H9 (cell line): Measurements from ENCODE around the gene URB1. TPM values are rescaled to one million over a fixed set of nuclear protein-coding genes. Genes with fewer than 3 reads are reported as not detected.

Source experiments
- DNase-seq: peaks from one replicate; pipeline ENCODE4 v3.0.0-alpha.2; 2017
- H2AFZ ChIP-seq: one replicate; pipeline ENCODE4 v1.6.1; 2013; ENCODE audit warnings: mild to moderate bottlenecking, low read length, control low read depth, moderate library complexity
- H2AK5ac ChIP-seq: 2 replicates; pipeline ENCODE4 v1.6.1; 2013; ENCODE audit warnings: low read length, control low read depth, mixed read lengths; ENCODE audit not compliant: insufficient read length
- H2BK120ac ChIP-seq: one replicate; pipeline ENCODE4 v1.6.1; 2013; ENCODE audit warnings: low read depth, mild to moderate bottlenecking, low read length, control low read depth, inconsistent platforms; ENCODE audit not compliant: poor library complexity, severe bottlenecking
- H2BK12ac ChIP-seq: 2 replicates; pipeline ENCODE4 v1.6.1; 2013; ENCODE audit warnings: low read length, control low read depth, mixed read lengths, low read depth; ENCODE audit not compliant: insufficient read length
- H2BK15ac ChIP-seq: 2 replicates; pipeline ENCODE4 v1.6.1; 2013; ENCODE audit warnings: low read depth, low read length, control low read depth
- H2BK20ac ChIP-seq: one replicate; pipeline ENCODE4 v1.6.1; 2013; ENCODE audit warnings: low read depth, mild to moderate bottlenecking, low read length, control low read depth, inconsistent platforms; ENCODE audit not compliant: poor library complexity, severe bottlenecking
- H2BK5ac ChIP-seq: 2 replicates; pipeline ENCODE4 v1.6.1; 2013; ENCODE audit warnings: low read length, control low read depth, mixed read lengths; ENCODE audit not compliant: insufficient read length
- H3K14ac ChIP-seq: 2 replicates; pipeline ENCODE4 v1.6.1; 2013; ENCODE audit warnings: low read length, control low read depth; ENCODE audit not compliant: insufficient read depth
- H3K18ac ChIP-seq: 2 replicates; pipeline ENCODE4 v1.6.1; 2013; ENCODE audit warnings: low read depth, mild to moderate bottlenecking, mixed read lengths, low read length, control low read depth; ENCODE audit not compliant: insufficient read length
- H3K23ac ChIP-seq: 2 replicates; pipeline ENCODE4 v1.6.1; 2013; ENCODE audit warnings: low read length, control low read depth, mixed read lengths, low read depth; ENCODE audit not compliant: insufficient read length
- H3K23me2 ChIP-seq: 2 replicates; pipeline ENCODE4 v1.6.1; 2013; ENCODE audit warnings: low read depth, mild to moderate bottlenecking, mixed read lengths, low read length, control low read depth; ENCODE audit not compliant: insufficient read length, poor library complexity, severe bottlenecking
- H3K27ac ChIP-seq: 2 replicates; pipeline ENCODE4 v1.5.1; 2013; ENCODE audit warnings: low read length, control low read depth, mixed read lengths, low read depth; ENCODE audit not compliant: insufficient read length
- H3K27me3 ChIP-seq: 2 replicates; pipeline ENCODE4 v1.6.1; 2013; ENCODE audit warnings: low read length, control low read depth, inconsistent platforms; ENCODE audit not compliant: insufficient read depth
- H3K4ac ChIP-seq: 2 replicates; pipeline ENCODE4 v1.6.1; 2013; ENCODE audit warnings: low read depth, mild to moderate bottlenecking, control low read depth, inconsistent platforms, low read length, moderate library complexity
- H3K4me1 ChIP-seq: 2 replicates; pipeline ENCODE4 v1.6.1; 2013; ENCODE audit warnings: low read length, control low read depth, inconsistent platforms; ENCODE audit not compliant: insufficient read depth
- H3K4me2 ChIP-seq: 2 replicates; pipeline ENCODE4 v1.6.1; 2013; ENCODE audit warnings: low read length, control low read depth, mixed read lengths; ENCODE audit not compliant: insufficient read length, insufficient read depth
- H3K56ac ChIP-seq: 2 replicates; pipeline ENCODE4 v1.6.1; 2013; ENCODE audit warnings: low read depth, mild to moderate bottlenecking, mixed read lengths, low read length, control low read depth; ENCODE audit not compliant: insufficient read length
- H3K79me1 ChIP-seq: 2 replicates; pipeline ENCODE4 v1.6.1; 2013; ENCODE audit warnings: low read depth, mild to moderate bottlenecking, moderate library complexity, low read length, control low read depth, inconsistent platforms; ENCODE audit not compliant: insufficient read depth, poor library complexity, severe bottlenecking
- H3K79me2 ChIP-seq: 2 replicates; pipeline ENCODE4 v1.6.1; 2013; ENCODE audit warnings: low read length, control low read depth, inconsistent platforms; ENCODE audit not compliant: insufficient read depth
- H3K9ac ChIP-seq: 2 replicates; pipeline ENCODE4 v1.6.1; 2013; ENCODE audit warnings: low read length, control low read depth, mixed read lengths; ENCODE audit not compliant: insufficient read length; ENCODE audit errors: extremely low read depth
- H3K9me3 ChIP-seq: one replicate; pipeline ENCODE4 v1.6.1; 2013; ENCODE audit warnings: low read depth, low read length, inconsistent platforms; ENCODE audit not compliant: control insufficient read depth
- H3T11ph ChIP-seq: one replicate; pipeline ENCODE4 v1.6.1; 2013; ENCODE audit warnings: mild to moderate bottlenecking, low read length, control low read depth, inconsistent platforms
- H4K20me1 ChIP-seq: one replicate; pipeline ENCODE4 v1.6.1; 2013; ENCODE audit not compliant: control insufficient read depth, insufficient read length, insufficient read depth
- H4K5ac ChIP-seq: 2 replicates; pipeline ENCODE4 v1.6.1; 2013; ENCODE audit warnings: low read depth, mild to moderate bottlenecking, mixed read lengths, low read length, control low read depth; ENCODE audit not compliant: insufficient read length
- H4K8ac ChIP-seq: replicated peaks from 2 replicates; pipeline ENCODE4 v1.6.1; 2013; ENCODE audit warnings: low read length, control low read depth, mixed read lengths, low read depth; ENCODE audit not compliant: insufficient read length
- H4K91ac ChIP-seq: 2 replicates; pipeline ENCODE4 v1.6.1; 2013; ENCODE audit warnings: low read depth, mild to moderate bottlenecking, moderate library complexity, mixed read lengths, low read length, control low read depth; ENCODE audit not compliant: insufficient read length
- H3K27ac Mint-ChIP-seq, 3 experiments: 2 replicates in 2 of 3; 3 replicates in 1 of 3; pipeline ENCODE4 v1.8.0; 2020 to 2021; ENCODE audit warnings: mixed read lengths in 3 of 3, mild to moderate bottlenecking in 1 of 3, moderate library complexity in 1 of 3
- H3K27me3 Mint-ChIP-seq: 2 replicates; pipeline ENCODE4 v1.8.0; 2021; ENCODE audit warnings: low read depth, mild to moderate bottlenecking, moderate library complexity, mixed read lengths
- H3K36me3 Mint-ChIP-seq, 3 experiments: 2 replicates in 2 of 3; 3 replicates in 1 of 3; pipeline ENCODE4 v1.8.0; 2020 to 2021; ENCODE audit warnings: low read depth in 3 of 3, mixed read lengths in 3 of 3; ENCODE audit not compliant: insufficient read depth in 1 of 3
- H3K4me1 Mint-ChIP-seq, 2 experiments: 2 replicates each; pipeline ENCODE4 v1.8.0; 2020; ENCODE audit warnings: mixed read lengths in 2 of 2
- H3K4me3 Mint-ChIP-seq, 2 experiments: 2 replicates in 1 of 2; 3 replicates in 1 of 2; pipeline ENCODE4 v1.8.0; 2020 to 2021; ENCODE audit warnings: mild to moderate bottlenecking in 2 of 2, mixed read lengths in 2 of 2, moderate library complexity in 1 of 2
- H3K9me3 Mint-ChIP-seq, 2 experiments: 2 replicates in 1 of 2; 3 replicates in 1 of 2; pipeline ENCODE4 v1.8.0; 2020; ENCODE audit warnings: mild to moderate bottlenecking in 2 of 2, mixed read lengths in 2 of 2, moderate library complexity in 1 of 2
- CTCF ChIP-seq: fragments of 200-600 bp; sonication (generic); conservative IDR thresholded peaks from 3 replicates; pipeline ENCODE4 v1.8.0; 2021; ENCODE audit warnings: antibody characterized with exemption, mild to moderate bottlenecking
- whole genome bisulfite sequencing: extraction: QIAGEN DNeasy Blood & Tissue Kit; methylation state at CpG from one replicate; pipeline ENCODE4 v1.1.7; 2013; ENCODE audit warnings: missing lambda C conversion rate, low lambda C conversion rate, mixed read lengths; ENCODE audit not compliant: insufficient read length; ENCODE audit errors: extremely low coverage; 5-methylcytosine and 5-hydroxymethylcytosine counted together
- total RNA-seq: library from RNA; stranded (reverse); gene quantifications from 2 replicates; pipeline ENCODE4 v1.2.1, GENCODE V29; 2021

Gene URB1
- total RNA-seq, 1 experiment from 2014 or later = 23.5 TPM

GRCh38 chr21:32352526-32352925 is 40.3 kb downstream of the URB1 start:
- DNase-seq = no peak
- WGBS = no CpG with 5 or more reads among the region's 7 CpGs

More at GRCh38 chr21:32352526-32352925, 40.3 kb downstream of the URB1 start:
- Mint-ChIP-seq H3K4me3 (no peak overlapping the region), H3K9me3 (no peaks in the 10 kb centered on the region), H3K27me3 (no peaks in the 10 kb centered on the region), H3K4me1 (no peaks in the 10 kb centered on the region), H3K36me3 (peaks cover 63 to 94% (median 86%) of the 10 kb centered on the region in 3 experiments), H3K27ac (no peak overlapping the region)
- Histone ChIP-seq H3K14ac (no peak overlapping the region), H3K23ac (no peak overlapping the region), H3K23me2 (no peaks in the 10 kb centered on the region), H3K27ac (no peak overlapping the region), H3K18ac (no peak overlapping the region), H2BK5ac (no peak overlapping the region), H3K9ac (no peak overlapping the region), H4K91ac (no peak overlapping the region), H2BK120ac (no peak overlapping the region), H3K4me1 (no peaks in the 10 kb centered on the region), H2BK20ac (no peak overlapping the region), H2AFZ (no peak overlapping the region), H4K20me1 (no peaks in the 10 kb centered on the region), H3K56ac (no peak overlapping the region), H2AK5ac (no peak overlapping the region), H4K8ac (no peak overlapping the region), H3K79me2 (no peaks in the 10 kb centered on the region), H3K79me1 (no peaks in the 10 kb centered on the region), H2BK12ac (no peak overlapping the region), H3T11ph (no peak overlapping the region), H4K5ac (no peak overlapping the region), H3K9me3 (no peaks in the 10 kb centered on the region), H3K27me3 (no peaks in the 10 kb centered on the region), H2BK15ac (no peak overlapping the region), H3K4me2 (no peak overlapping the region), H3K4ac (no peak overlapping the region)
- no peak for TF ChIP-seq CTCF
